WERI-Rb-1 (cell line): ENCODE results near the gene FAM221B.

Source experiments
- DNase-seq: peaks from one replicate; pipeline ENCODE4 v3.0.0-alpha.2; 2020
- H3K27ac ChIP-seq: fragments of 250-450 bp; sonication (Bioruptor Pico); 2 replicates; pipeline ENCODE4 v1.5.1; 2020; ENCODE audit warnings: mild to moderate bottlenecking, moderate library complexity
- H3K27me3 ChIP-seq: fragments of 250-450 bp; sonication (Bioruptor Pico); 2 replicates; pipeline ENCODE4 v1.5.1; 2021; ENCODE audit warnings: mild to moderate bottlenecking, low read depth, moderate library complexity; ENCODE audit not compliant: insufficient read depth, severe bottlenecking
- H3K36me3 ChIP-seq: fragments of 250-450 bp; sonication (Bioruptor Pico); 2 replicates; pipeline ENCODE4 v1.5.1; 2020; ENCODE audit warnings: mild to moderate bottlenecking, moderate library complexity
- H3K4me3 ChIP-seq: 2 replicates; pipeline ENCODE4 v1.5.1; 2011; ENCODE audit warnings: low read depth, mild to moderate bottlenecking, control low read depth, low read length
- H3K9me3 ChIP-seq: fragments of 250-450 bp; sonication (Bioruptor Pico); 2 replicates; pipeline ENCODE4 v1.5.1; 2021; ENCODE audit warnings: mild to moderate bottlenecking, moderate library complexity; ENCODE audit not compliant: severe bottlenecking
- TF ChIP-seq, protein P1 (sequence below): IDR thresholded peaks from 2 replicates; pipeline ENCODE4 v1.5.1; 2011; ENCODE audit warnings: low read depth, mild to moderate bottlenecking, control low read depth, inconsistent platforms, low read length

FAM221B gene

GRCh38 chr9:35820076-35820475 is 8.5 kb downstream of the FAM221B start:
- no peak overlapping the region for H3K27ac ChIP-seq
- no peaks in the 10 kb centered on the region for H3K27me3 ChIP-seq
- no peaks in the 10 kb centered on the region for H3K9me3 ChIP-seq
- H3K4me3 ChIP-seq = no peak overlapping the region
- TF ChIP-seq, protein P1, sequence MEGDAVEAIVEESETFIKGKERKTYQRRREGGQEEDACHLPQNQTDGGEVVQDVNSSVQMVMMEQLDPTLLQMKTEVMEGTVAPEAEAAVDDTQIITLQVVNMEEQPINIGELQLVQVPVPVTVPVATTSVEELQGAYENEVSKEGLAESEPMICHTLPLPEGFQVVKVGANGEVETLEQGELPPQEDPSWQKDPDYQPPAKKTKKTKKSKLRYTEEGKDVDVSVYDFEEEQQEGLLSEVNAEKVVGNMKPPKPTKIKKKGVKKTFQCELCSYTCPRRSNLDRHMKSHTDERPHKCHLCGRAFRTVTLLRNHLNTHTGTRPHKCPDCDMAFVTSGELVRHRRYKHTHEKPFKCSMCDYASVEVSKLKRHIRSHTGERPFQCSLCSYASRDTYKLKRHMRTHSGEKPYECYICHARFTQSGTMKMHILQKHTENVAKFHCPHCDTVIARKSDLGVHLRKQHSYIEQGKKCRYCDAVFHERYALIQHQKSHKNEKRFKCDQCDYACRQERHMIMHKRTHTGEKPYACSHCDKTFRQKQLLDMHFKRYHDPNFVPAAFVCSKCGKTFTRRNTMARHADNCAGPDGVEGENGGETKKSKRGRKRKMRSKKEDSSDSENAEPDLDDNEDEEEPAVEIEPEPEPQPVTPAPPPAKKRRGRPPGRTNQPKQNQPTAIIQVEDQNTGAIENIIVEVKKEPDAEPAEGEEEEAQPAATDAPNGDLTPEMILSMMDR = no peak
- no peaks in the 10 kb centered on the region for H3K36me3 ChIP-seq
- no peak for DNase-seq

GRCh38 chr9:35818341-35818740 is 10.2 kb downstream of the FAM221B start:
- H3K9me3 ChIP-seq = no peaks in the 10 kb centered on the region
- H3K36me3 ChIP-seq = peaks cover 3% of the 10 kb centered on the region
- DNase-seq = no peak
- no peaks in the 10 kb centered on the region for H3K27me3 ChIP-seq
- H3K27ac ChIP-seq = no peak overlapping the region
- TF ChIP-seq, protein P1 = no peak
- H3K4me3 ChIP-seq = no peak overlapping the region

DNA sequence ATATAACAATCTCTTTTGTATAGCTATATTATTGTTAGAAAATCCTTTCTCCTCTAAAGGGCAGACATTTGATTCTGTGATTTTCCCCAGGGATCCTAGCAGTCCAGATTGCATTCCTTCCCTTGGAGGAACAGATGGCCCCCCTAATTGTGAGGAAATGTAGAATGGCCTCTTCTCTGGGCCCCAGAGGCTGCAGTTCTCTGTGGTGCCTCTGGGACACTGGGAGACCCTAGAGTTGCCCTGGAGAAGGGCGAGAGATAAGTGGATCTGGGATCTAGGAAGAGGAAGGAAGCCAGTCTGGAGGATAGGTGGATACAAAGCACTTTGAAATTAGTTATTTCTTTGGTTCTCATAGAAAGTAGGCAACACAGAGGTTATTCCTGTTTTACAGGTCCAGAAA is 11.8 kb downstream of the FAM221B start:
- Histone ChIP-seq H3K4me3 (no peak overlapping the region), H3K9me3 (no peaks in the 10 kb centered on the region), H3K36me3 (peaks cover 3% of the 10 kb centered on the region), H3K27ac (no peak overlapping the region), H3K27me3 (no peaks in the 10 kb centered on the region)
- TF ChIP-seq, protein P1 = peak; percentile 44
- DNase-seq = peak; percentile 59

DNA sequence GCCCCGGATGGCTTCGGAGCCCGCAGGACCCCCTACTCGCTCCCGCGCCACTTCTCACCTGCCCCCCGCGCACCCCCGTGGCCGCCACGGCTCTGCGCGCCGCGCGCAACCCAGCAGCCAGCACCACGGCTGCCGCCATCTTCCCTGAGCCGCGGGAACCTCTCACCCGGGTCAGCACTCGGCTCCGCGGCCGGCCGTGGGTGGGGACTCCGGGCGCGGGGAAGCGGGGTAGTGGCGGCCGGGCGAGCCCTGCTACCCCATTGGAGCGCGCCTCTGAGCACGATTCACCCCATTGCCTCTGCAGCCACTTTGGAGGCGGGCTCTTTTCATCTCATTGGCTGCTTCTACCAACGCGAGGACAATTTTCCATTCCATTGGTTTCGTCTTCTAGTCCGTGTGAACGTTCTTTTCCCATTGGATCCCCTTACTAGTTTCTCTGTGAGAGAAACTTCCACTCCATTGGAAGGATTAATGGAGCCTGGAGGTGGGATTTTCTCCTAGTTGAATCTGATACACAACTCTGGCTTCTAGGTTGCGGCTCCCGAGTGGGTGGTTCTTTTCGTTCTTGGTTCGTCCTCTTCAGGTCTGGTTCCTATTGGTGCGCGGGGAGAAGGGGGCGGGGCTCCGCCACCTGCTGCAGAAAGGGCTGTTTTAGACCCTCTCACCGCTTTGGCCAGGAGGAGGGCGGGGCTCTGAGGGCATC is 13.5 kb downstream of the FAM221B start, which contains the start of gene HINT2:
TSS of gene HINT2 (minus strand) at position 202 of the 703 bp plus-strand sequence. CDS start at position 139, 63 bp downstream.
- H3K9me3 ChIP-seq = no peaks in the 10 kb centered on the region
- peak; percentile 99 for DNase-seq
- peak within 1 kb of the TSS; percentile 99 for H3K27ac ChIP-seq
- peak within 1 kb of the TSS; percentile 73 for H3K4me3 ChIP-seq
- TF ChIP-seq, protein P1 = no peak
- peaks cover 5% of the 10 kb centered on the region for H3K36me3 ChIP-seq
- H3K27me3 ChIP-seq = no peaks in the 10 kb centered on the region

- DNase-seq = peak; percentile 69
- TF ChIP-seq, protein P1 = peak; percentile 57
- peaks cover 12% of the 10 kb centered on the region for H3K36me3 ChIP-seq
These were observed 14.3 kb downstream of the FAM221B start for GRCh38 chr9:35814106-35814840.

More at GRCh38 chr9:35814106-35814840, 14.3 kb downstream of the FAM221B start:
- Histone ChIP-seq H3K27me3 (no peaks in the 10 kb centered on the region), H3K27ac (peak overlapping the region; percentile 99), H3K4me3 (peak overlapping the region; percentile 73), H3K9me3 (no peaks in the 10 kb centered on the region)
